DMS114 treated with DMSO at 0.1 percent for 48 hours (cell line): ENCODE results near the gene USP34.
"Not testable (repeated sequence)": the region's sequence is repeated elsewhere in the genome, so short reads cannot be mapped to it uniquely, and the experiment has no call there.

ENCODE experiments used
- DNase-seq: peaks from one replicate; lab custom pipeline; 2025; ENCODE audit not compliant: unreplicated experiment; lab: John Stamatoyannopoulos, UW

The USP34 gene

GRCh38 chr2:61254536-61254935 is 216.4 kb downstream of the USP34 start:
- DNase-seq = no peak

- DNase-seq = no peak
Observed at GRCh38 chr2:61253136-61253535, 217.8 kb downstream of the USP34 start.

GRCh38 chr2:61252031-61252430 is 218.9 kb downstream of the USP34 start:
- no peak for DNase-seq

GRCh38 chr2:61249521-61250071 is 221.3 kb downstream of the USP34 start:
- DNase-seq = no peak

- DNase-seq = no peak
Observed at GRCh38 chr2:61247204-61247812, 223.6 kb downstream of the USP34 start.

GRCh38 chr2:61244694-61245093 is 226.2 kb downstream of the USP34 start:
- no peak for DNase-seq

GRCh38 chr2:61241266-61241665 is 229.6 kb downstream of the USP34 start:
- no peak for DNase-seq

GRCh38 chr2:61238219-61239012 is 232.5 kb downstream of the USP34 start:
- no peak for DNase-seq

- no peak for DNase-seq
Observed at GRCh38 chr2:61235716-61236115, 235.2 kb downstream of the USP34 start.

GRCh38 chr2:61233581-61233980 is 237.3 kb downstream of the USP34 start:
- DNase-seq = no peak

GRCh38 chr2:61229936-61230335 is 241.0 kb downstream of the USP34 start:
- DNase-seq = no peak

- DNase-seq = no peak
Observed at GRCh38 chr2:61222567-61222966, 248.3 kb downstream of the USP34 start.

- DNase-seq = no peak
Observed at GRCh38 chr2:61221819-61222218, 249.1 kb downstream of the USP34 start.

- DNase-seq = no peak
Observed at GRCh38 chr2:61220768-61221167, 250.1 kb downstream of the USP34 start.

- DNase-seq = no peak
Observed at GRCh38 chr2:61218817-61219170, 252.1 kb downstream of the USP34 start.

GRCh38 chr2:61218076-61218816 is 252.6 kb downstream of the USP34 start:
- DNase-seq = no peak

GRCh38 chr2:61214171-61214570 is 256.7 kb downstream of the USP34 start:
- DNase-seq = no peak

- no peak for DNase-seq
Observed at GRCh38 chr2:61210332-61210981, 260.4 kb downstream of the USP34 start.

- no peak for DNase-seq
Observed at GRCh38 chr2:61205132-61205531, 265.8 kb downstream of the USP34 start.

GRCh38 chr2:61196671-61197070 is 274.2 kb downstream of the USP34 start:
- no peak for DNase-seq

GRCh38 chr2:61194646-61195045 is 276.2 kb downstream of the USP34 start:
- not testable (repeated sequence) for DNase-seq
